Measurements from ENCODE around the gene ITPRIP.

Gene ITPRIP

DNA sequence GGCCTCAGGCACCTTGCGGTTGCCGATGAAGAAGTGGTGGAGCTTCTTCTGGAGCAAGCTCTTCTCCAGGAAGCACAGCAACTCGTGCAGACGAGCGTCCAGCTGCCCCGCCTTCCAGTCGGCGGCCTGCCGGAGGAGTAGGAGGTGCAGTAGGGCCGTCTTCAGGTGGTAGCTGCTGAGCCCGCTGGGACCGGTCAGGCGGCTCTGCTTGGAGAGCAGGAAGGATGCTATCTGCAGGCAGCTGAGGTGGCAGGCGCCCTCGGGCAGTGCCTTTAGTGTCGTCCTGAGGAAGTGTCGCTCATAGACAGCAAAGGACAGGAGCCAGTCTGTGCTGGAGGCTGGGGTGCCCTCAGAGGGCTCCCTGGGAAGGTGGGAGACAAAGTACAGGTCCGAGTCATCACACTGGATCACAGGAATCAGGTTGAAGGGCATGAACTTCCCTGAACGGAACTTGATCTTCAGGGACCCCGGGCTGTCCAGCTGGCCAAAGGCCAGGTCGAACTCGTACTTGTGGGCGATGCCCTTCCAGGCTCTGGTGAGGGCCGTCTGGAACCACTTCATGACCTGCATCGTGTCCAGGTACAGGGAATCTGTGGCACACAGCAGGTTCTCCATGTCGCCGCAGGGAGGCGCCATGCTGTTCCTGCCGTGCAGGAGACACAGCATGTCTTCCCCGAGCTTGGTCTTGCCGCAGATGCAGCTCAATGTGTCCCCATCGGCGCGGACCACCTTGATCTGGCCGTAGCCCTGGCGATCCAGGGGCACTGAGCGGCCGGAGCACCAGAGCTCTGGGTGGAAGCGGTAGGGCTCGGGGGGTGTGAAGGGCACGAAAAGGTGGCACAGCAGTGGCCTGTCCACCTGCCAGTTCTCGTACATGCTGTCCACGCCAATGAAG is 23.4 kb downstream of the ITPRIP start:
- no peak for DNase-seq (ENCODE audit: low spot score)
- ChIA-PET POLR2A (ENCODE audit: low non-redundant PET) (interaction anchor here (0.6 kb wide), 1 partner anchor 8 kb away, joined by 3 read pairs; no protein-coding TSS in a partner anchor), CTCF (interaction anchor here (0.5 to 1.4 kb wide), 6 partner anchors 9 to 67 kb away, joined by 3 to 5 read pairs (median 4); no protein-coding TSS in a partner anchor)
- no peak overlapping the region for H3K27ac ChIP-seq
- no peak for TF ChIP-seq CTCF (conservative IDR thresholded peaks at IDR 0.05; ENCODE audit: low read depth)

- no peak for TF ChIP-seq CTCF (conservative IDR thresholded peaks at IDR 0.05; ENCODE audit: low read depth)
- peak overlapping the region; percentile 82 for H3K27ac ChIP-seq
- CTCF ChIA-PET = interaction anchor here (0.6 to 1.1 kb wide), 3 partner anchors 40 to 714 kb away, joined by 3 to 4 read pairs (median 3); no protein-coding TSS in a partner anchor
Measured at GRCh38 chr10:104311184-104311720, 27.0 kb downstream of the ITPRIP start.

DNA sequence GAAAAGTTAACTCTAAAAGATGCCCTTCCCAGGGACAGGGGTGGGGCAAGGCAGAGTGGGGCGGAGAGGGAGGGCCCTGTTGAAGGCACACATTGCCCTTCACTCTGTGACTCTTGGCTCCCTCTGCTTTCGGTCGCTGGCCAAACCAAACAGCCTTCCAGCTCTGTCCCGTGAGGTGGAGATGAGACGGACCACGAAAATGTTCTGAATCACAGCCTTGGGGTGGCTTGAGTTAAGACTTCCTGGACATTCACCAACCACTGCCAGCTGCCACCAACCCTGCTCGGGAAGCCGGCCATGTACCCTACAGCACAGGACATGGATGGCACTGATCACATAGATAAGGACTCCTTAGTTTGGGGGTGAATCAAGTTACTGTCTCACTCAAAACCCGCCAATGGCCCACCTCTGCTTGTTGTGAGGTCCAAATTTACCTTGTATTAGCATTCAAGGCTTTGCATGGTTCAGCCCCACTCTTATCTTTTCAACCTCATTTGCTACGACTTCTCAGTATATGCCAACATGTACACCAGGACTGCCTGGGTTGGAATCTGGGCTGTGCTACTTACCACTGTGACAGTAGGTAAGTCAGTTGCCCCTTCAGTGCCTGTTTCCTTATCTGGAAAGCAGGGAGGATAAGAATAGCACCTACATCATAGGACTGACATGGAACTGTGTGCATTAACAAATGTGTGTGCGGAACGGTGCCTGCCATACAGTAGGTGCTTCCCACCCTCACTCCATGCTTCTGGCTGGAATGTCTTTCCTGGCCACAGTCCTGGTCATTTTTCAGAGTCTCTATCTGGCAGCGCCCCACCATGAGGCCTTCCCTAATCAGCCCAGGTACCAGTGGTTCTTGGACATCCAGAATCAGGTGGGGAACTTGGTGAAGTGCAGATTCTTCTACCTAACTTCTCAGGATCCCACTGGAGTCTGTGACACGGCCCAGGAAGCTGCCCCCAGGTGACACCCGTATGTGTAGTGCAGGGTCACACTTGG is 28.0 kb downstream of the ITPRIP start:
- no peak for TF ChIP-seq CTCF (conservative IDR thresholded peaks at IDR 0.05; ENCODE audit: low read depth)
- CTCF ChIA-PET = interaction anchor here (0.5 to 1.0 kb wide), 3 partner anchors 11 to 18 kb away, joined by 3 to 4 read pairs (median 3); no protein-coding TSS in a partner anchor
- POLR2A ChIA-PET (ENCODE audit: low non-redundant PET) = no interaction called here
- DNase-seq (ENCODE audit: low spot score) = no peak
- peak overlapping the region; percentile 82 for H3K27ac ChIP-seq

More at GRCh38 chr10:104311184-104311720, 27.0 kb downstream of the ITPRIP start:
- DNase-seq (ENCODE audit: low spot score) = no peak
- POLR2A ChIA-PET (ENCODE audit: low non-redundant PET) = no interaction called here

- CTCF ChIA-PET = interaction anchor here (5.7 kb wide), 1 partner anchor 16 kb away, joined by 42 read pairs; no protein-coding TSS in a partner anchor
- H3K27ac ChIP-seq = no peak overlapping the region
- DNase-seq (ENCODE audit: low spot score) = no peak
- POLR2A ChIA-PET (ENCODE audit: low non-redundant PET) = no interaction called here
- no peak for TF ChIP-seq CTCF (conservative IDR thresholded peaks at IDR 0.05; ENCODE audit: low read depth)
Measured at GRCh38 chr10:104308439-104308903, 29.8 kb downstream of the ITPRIP start.

DNA sequence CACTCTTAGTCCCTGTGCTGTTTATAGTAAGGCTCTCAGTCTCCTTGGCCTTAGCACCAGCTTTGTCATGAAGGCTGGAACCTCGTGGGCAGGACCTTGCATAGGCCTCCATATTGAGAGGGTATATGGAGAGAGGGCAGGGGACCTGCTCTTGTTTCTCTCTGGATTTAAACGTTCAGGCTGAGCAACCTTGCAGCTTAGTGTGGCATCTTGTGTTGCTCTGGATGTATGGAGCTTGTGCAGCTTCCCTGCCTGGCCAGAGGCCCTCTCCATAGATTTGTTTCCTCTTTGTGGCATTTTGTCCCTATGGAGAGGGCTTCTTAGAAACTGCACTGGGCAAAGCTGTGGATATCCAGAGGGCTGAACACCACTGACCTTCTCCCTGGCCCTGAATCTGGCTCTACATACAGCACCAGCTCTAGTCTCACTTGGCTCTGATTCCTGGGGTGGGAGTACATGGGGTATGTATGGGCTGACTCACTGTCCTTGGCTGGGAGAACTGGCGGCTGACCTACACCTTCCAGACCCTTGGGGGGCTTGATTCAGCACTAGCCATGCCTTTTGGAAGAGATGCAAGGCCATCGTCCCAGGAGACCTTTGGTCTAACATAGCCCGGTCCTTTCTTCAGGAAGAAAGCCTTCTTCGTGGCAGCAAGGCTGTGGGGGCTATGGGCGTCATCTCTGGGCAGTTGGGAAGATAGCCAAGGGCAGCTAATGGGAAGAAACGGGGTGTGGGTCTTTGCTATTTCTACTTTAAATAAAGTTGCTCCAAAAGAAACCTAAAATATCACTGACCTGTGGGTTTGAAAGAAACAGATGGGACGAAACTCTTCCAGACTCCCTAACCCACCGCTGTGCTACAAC is 30.5 kb downstream of the ITPRIP start:
- no peak for TF ChIP-seq CTCF (conservative IDR thresholded peaks at IDR 0.05; ENCODE audit: low read depth)
- CTCF ChIA-PET = interaction anchor here (0.8 to 5.7 kb wide), 6 partner anchors 10 to 46 kb away, joined by 3 to 42 read pairs (median 12); partner anchors contain the start of genes CFAP58 and ITPRIP
- peak overlapping the region; percentile 61 for H3K27ac ChIP-seq

More for the DNA sequence above, 30.5 kb downstream of the ITPRIP start:
- POLR2A ChIA-PET (ENCODE audit: low non-redundant PET) = interaction anchor here (0.9 kb wide), 1 partner anchor 9 kb away, joined by 4 read pairs; no protein-coding TSS in a partner anchor
- DNase-seq (ENCODE audit: low spot score) = no peak

Measured in RWPE1 (cell line).